ENCODE data around the gene SCLT1. TPM values are rescaled to one million over a fixed set of nuclear protein-coding genes. Genes with fewer than 3 reads are reported as not detected.

The SCLT1 gene
- total RNA-seq, 1 experiment from 2014 or later: 14.3 TPM

DNA sequence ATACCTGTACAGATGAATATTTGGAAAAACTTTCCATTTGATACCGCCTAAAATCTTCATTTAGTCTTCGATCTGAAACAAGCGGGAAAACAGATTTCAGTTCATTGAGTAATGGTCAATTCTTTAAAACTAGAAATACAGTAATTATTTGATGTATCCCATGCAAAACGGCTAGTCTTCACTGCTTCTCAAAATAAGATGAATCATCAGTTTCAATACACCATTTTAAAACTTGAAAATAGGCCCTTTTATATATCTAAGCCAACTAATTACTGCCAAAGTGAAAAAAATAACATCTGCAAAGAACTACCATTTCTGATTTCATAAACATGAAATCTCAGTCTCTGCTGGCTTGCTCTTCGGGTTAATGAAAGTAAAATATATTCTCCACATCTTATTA lies 11.0 kb downstream of the SCLT1 start (continued):
- TF ChIP-seq ZNF532 (CRISPR knock-in tag; IDR thresholded peaks at IDR 0.05; ENCODE audit: borderline replicate concordance) (no peak), ZNF138 (CRISPR knock-in tag; conservative IDR thresholded peaks at IDR 0.05) (no peak)
- TF ChIP-seq, protein P1, sequence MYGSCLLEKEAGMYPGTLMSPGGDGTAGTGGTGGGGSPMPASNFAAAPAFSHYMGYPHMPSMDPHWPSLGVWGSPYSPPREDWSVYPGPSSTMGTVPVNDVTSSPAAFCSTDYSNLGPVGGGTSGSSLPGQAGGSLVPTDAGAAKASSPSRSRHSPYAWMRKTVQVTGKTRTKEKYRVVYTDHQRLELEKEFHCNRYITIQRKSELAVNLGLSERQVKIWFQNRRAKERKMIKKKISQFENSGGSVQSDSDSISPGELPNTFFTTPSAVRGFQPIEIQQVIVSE (CRISPR knock-in tag; IDR thresholded peaks at IDR 0.05; ENCODE audit: borderline replicate concordance): no peak
- TF ChIP-seq, protein P2, sequence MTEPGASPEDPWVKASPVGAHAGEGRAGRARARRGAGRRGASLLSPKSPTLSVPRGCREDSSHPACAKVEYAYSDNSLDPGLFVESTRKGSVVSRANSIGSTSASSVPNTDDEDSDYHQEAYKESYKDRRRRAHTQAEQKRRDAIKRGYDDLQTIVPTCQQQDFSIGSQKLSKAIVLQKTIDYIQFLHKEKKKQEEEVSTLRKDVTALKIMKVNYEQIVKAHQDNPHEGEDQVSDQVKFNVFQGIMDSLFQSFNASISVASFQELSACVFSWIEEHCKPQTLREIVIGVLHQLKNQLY (CRISPR knock-in tag; IDR thresholded peaks at IDR 0.05): no peak

DNA sequence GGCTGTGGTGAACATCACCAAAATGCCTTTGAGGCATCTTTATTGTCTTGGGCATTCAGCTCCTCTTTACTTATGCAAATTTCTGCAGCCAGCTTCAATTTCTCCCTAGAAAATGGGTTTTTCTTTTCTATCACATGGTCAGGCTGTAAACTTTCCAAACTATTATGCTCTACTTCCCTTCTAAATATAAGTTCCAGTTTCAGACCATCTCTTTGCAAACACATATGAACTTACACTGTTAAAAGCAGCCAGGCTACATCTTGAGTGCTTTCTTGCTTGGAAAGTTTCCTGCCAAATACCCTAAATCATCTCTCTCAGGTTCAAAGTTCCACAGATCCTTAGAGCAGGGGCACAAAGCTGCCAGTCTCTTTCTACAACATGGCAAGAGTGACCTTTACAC lies 13.2 kb downstream of the SCLT1 start:
- H3K4me1 Mint-ChIP-seq: no peaks in the 10 kb centered on the region
- H3K27me3 Mint-ChIP-seq (ENCODE audit: low read depth): no peaks in the 10 kb centered on the region
- POLR2A ChIA-PET: no interaction called here
- peaks cover 35% of the 10 kb centered on the region for H3K9me3 Mint-ChIP-seq
- no peak overlapping the region for H3K27ac Mint-ChIP-seq
- ATAC-seq (no peak), DNase-seq (ENCODE audit: low spot score) (no peak)
- H3K36me3 Mint-ChIP-seq: peaks cover 36% of the 10 kb centered on the region
- CTCF ChIA-PET: no interaction called here
- H3K4me3 Mint-ChIP-seq: no peak overlapping the region
- TF ChIP-seq NR3C1 (CRISPR knock-in tag; conservative IDR thresholded peaks at IDR 0.05; ENCODE audit: low read depth) (no peak), IRF1 (CRISPR knock-in tag; IDR thresholded peaks at IDR 0.05) (no peak), ZNF423 (CRISPR knock-in tag; IDR thresholded peaks at IDR 0.05) (no peak), GRHL2 (CRISPR knock-in tag; IDR thresholded peaks at IDR 0.05; ENCODE audit: insufficient replicate concordance, severe bottlenecking) (no peak), CREB1 (CRISPR knock-in tag; IDR thresholded peaks at IDR 0.05) (no peak), ARID4B (CRISPR knock-in tag; IDR thresholded peaks at IDR 0.05; ENCODE audit: borderline replicate concordance) (no peak), TP53 (CRISPR knock-in tag; IDR thresholded peaks at IDR 0.05) (no peak), AFF4 (CRISPR knock-in tag; IDR thresholded peaks at IDR 0.05; ENCODE audit: borderline replicate concordance) (no peak), CTCF (IDR thresholded peaks at IDR 0.05) (no peak), ETV6 (CRISPR knock-in tag; IDR thresholded peaks at IDR 0.05) (no peak), EMX1 (CRISPR knock-in tag; IDR thresholded peaks at IDR 0.05) (no peak), TEAD1 (CRISPR knock-in tag; IDR thresholded peaks at IDR 0.05) (no peak), GABPB1 (CRISPR knock-in tag; IDR thresholded peaks at IDR 0.05) (no peak), RELA (CRISPR knock-in tag; IDR thresholded peaks at IDR 0.05; ENCODE audit: borderline replicate concordance) (no peak)
- TF ChIP-seq, protein P3, sequence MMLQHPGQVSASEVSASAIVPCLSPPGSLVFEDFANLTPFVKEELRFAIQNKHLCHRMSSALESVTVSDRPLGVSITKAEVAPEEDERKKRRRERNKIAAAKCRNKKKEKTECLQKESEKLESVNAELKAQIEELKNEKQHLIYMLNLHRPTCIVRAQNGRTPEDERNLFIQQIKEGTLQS (CRISPR knock-in tag; conservative IDR thresholded peaks at IDR 0.05): no peak

All from WTC11 (cell line).